ENCODE results near the gene MEX3A. TPM values are rescaled to one million over a fixed set of nuclear protein-coding genes. Genes with fewer than 3 reads are reported as not detected.
A peak's percentile ranks its signal among the peaks of the same experiment; 100 is the strongest.

Gene MEX3A
- total and polyA plus RNA-seq, 2 experiments from 2014 or later: 18.5 to 38.1 TPM

DNA sequence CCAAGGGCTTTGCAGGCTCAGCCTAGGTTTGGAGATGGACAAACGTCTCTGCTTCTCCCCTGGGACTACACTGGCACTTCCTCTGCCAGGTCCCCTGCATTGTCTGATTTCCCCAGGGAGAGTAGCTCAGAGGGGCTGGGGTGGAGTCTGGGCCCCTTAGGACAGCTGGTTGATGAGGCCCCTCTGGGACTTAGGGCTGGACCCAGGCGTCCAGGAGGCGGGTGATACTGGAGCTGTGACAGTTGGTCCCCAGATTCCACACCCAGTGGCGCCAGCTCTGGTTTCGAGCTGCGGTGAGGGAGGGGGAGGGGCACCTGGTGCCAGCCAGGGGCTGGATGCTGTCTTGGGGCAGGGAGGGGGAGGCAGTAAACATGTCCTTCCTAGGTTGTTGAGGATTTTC lies 7.4 kb upstream of the MEX3A start:
- ATAC-seq: peak; percentile 8; the same call in 2 of the 3 replicates
- TF ChIP-seq NANOG (IDR thresholded peaks at IDR 0.05; ENCODE audit: borderline replicate concordance): no peak
- no peak for TF ChIP-seq JUNB (IDR thresholded peaks at IDR 0.05; ENCODE audit: unreplicated experiment)
- TF ChIP-seq EZH2 (IDR thresholded peaks at IDR 0.05; ENCODE audit: low read depth, unreplicated experiment): no peak
- TF ChIP-seq, protein P1, sequence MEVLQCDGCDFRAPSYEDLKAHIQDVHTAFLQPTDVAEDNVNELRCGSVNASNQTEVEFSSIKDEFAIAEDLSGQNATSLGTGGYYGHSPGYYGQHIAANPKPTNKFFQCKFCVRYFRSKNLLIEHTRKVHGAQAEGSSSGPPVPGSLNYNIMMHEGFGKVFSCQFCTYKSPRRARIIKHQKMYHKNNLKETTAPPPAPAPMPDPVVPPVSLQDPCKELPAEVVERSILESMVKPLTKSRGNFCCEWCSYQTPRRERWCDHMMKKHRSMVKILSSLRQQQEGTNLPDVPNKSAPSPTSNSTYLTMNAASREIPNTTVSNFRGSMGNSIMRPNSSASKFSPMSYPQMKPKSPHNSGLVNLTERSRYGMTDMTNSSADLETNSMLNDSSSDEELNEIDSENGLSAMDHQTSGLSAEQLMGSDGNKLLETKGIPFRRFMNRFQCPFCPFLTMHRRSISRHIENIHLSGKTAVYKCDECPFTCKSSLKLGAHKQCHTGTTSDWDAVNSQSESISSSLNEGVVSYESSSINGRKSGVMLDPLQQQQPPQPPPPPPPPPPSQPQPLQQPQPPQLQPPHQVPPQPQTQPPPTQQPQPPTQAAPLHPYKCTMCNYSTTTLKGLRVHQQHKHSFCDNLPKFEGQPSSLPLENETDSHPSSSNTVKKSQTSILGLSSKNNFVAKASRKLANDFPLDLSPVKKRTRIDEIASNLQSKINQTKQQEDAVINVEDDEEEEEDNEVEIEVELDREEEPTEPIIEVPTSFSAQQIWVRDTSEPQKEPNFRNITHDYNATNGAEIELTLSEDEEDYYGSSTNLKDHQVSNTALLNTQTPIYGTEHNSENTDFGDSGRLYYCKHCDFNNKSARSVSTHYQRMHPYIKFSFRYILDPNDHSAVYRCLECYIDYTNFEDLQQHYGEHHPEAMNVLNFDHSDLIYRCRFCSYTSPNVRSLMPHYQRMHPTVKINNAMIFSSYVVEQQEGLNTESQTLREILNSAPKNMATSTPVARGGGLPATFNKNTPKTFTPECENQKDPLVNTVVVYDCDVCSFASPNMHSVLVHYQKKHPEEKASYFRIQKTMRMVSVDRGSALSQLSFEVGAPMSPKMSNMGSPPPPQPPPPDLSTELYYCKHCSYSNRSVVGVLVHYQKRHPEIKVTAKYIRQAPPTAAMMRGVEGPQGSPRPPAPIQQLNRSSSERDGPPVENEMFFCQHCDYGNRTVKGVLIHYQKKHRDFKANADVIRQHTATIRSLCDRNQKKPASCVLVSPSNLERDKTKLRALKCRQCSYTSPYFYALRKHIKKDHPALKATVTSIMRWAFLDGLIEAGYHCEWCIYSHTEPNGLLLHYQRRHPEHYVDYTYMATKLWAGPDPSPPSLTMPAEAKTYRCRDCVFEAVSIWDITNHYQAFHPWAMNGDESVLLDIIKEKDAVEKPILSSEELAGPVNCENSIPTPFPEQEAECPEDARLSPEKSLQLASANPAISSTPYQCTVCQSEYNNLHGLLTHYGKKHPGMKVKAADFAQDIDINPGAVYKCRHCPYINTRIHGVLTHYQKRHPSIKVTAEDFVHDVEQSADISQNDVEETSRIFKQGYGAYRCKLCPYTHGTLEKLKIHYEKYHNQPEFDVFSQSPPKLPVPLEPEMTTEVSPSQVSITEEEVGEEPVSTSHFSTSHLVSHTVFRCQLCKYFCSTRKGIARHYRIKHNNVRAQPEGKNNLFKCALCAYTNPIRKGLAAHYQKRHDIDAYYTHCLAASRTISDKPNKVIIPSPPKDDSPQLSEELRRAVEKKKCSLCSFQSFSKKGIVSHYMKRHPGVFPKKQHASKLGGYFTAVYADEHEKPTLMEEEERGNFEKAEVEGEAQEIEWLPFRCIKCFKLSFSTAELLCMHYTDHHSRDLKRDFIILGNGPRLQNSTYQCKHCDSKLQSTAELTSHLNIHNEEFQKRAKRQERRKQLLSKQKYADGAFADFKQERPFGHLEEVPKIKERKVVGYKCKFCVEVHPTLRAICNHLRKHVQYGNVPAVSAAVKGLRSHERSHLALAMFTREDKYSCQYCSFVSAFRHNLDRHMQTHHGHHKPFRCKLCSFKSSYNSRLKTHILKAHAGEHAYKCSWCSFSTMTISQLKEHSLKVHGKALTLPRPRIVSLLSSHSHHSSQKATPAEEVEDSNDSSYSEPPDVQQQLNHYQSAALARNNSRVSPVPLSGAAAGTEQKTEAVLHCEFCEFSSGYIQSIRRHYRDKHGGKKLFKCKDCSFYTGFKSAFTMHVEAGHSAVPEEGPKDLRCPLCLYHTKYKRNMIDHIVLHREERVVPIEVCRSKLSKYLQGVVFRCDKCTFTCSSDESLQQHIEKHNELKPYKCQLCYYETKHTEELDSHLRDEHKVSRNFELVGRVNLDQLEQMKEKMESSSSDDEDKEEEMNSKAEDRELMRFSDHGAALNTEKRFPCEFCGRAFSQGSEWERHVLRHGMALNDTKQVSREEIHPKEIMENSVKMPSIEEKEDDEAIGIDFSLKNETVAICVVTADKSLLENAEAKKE (CRISPR knock-in tag; IDR thresholded peaks at IDR 0.05): no peak
- no peak for TF ChIP-seq ZNF114 (CRISPR knock-in tag; IDR thresholded peaks at IDR 0.05)
- no peak for TF ChIP-seq ZNF331 (CRISPR knock-in tag; IDR thresholded peaks at IDR 0.05; ENCODE audit: low read depth)
- TF ChIP-seq, protein P2, sequence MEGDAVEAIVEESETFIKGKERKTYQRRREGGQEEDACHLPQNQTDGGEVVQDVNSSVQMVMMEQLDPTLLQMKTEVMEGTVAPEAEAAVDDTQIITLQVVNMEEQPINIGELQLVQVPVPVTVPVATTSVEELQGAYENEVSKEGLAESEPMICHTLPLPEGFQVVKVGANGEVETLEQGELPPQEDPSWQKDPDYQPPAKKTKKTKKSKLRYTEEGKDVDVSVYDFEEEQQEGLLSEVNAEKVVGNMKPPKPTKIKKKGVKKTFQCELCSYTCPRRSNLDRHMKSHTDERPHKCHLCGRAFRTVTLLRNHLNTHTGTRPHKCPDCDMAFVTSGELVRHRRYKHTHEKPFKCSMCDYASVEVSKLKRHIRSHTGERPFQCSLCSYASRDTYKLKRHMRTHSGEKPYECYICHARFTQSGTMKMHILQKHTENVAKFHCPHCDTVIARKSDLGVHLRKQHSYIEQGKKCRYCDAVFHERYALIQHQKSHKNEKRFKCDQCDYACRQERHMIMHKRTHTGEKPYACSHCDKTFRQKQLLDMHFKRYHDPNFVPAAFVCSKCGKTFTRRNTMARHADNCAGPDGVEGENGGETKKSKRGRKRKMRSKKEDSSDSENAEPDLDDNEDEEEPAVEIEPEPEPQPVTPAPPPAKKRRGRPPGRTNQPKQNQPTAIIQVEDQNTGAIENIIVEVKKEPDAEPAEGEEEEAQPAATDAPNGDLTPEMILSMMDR (conservative IDR thresholded peaks at IDR 0.05; ENCODE audit: low read depth in 2 of 2): no peak
- no peak for TF ChIP-seq POLR2AphosphoS5 (IDR thresholded peaks at IDR 0.05; ENCODE audit: low read depth)
- no peak for TF ChIP-seq STAT1 (IDR thresholded peaks at IDR 0.05; ENCODE audit: unreplicated experiment)
- TF ChIP-seq, protein P3, sequence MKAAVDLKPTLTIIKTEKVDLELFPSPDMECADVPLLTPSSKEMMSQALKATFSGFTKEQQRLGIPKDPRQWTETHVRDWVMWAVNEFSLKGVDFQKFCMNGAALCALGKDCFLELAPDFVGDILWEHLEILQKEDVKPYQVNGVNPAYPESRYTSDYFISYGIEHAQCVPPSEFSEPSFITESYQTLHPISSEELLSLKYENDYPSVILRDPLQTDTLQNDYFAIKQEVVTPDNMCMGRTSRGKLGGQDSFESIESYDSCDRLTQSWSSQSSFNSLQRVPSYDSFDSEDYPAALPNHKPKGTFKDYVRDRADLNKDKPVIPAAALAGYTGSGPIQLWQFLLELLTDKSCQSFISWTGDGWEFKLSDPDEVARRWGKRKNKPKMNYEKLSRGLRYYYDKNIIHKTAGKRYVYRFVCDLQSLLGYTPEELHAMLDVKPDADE (IDR thresholded peaks at IDR 0.05): no peak
- no peak for TF ChIP-seq EZH2phosphoT487 (IDR thresholded peaks at IDR 0.05; ENCODE audit: unreplicated experiment)
- no peak overlapping the region for H3K27ac Mint-ChIP-seq

More for the DNA sequence above, 7.4 kb upstream of the MEX3A start:
- no peaks in the 10 kb centered on the region for H3K27me3 ChIP-seq (ENCODE audit: insufficient read depth)
- H2AFZ ChIP-seq: no peak overlapping the region
- Mint-ChIP-seq H3K4me1 (peaks cover 36% of the 10 kb centered on the region), H3K36me3 (ENCODE audit: low read depth) (peaks cover 12% of the 10 kb centered on the region; the same call in 2 of the 3 replicates), H3K9me3 (no peaks in the 10 kb centered on the region), H3K27me3 (ENCODE audit: insufficient read depth, low read depth, poor library complexity) (peaks cover 12% of the 10 kb centered on the region), H3K4me3 (no peak overlapping the region)
- peaks cover 3% of the 10 kb centered on the region for H3K79me2 ChIP-seq (replicated peaks; ENCODE audit: insufficient read depth)
- H3K9me2 ChIP-seq (ENCODE audit: insufficient read depth): no peaks in the 10 kb centered on the region
- DNase-seq (ENCODE audit: low spot score): no peak
- peaks cover 3% of the 10 kb centered on the region for H4K20me1 ChIP-seq (replicated peaks; ENCODE audit: insufficient read depth)
- H3K4me1 ChIP-seq (ENCODE audit: insufficient read depth): peaks cover 20% of the 10 kb centered on the region
- H3F3A ChIP-seq (replicated peaks; ENCODE audit: low read depth): peaks cover 11% of the 10 kb centered on the region
- no peak overlapping the region for H3K4me2 ChIP-seq
- no peak overlapping the region for H3K27ac ChIP-seq (ENCODE audit: low read depth)
- no peak overlapping the region for H3K4me3 ChIP-seq
- no peaks in the 10 kb centered on the region for H3K36me3 ChIP-seq (ENCODE audit: insufficient read depth)
